ENCODE measurements around the gene PKNOX2.

PKNOX2 gene

GRCh38 chr11:125441648-125442410 is 277.3 kb downstream of the PKNOX2 start:
- H3K9me3 ChIP-seq (ENCODE audit: control insufficient read depth in 2 of 2, low read length in 2 of 2), result no peaks in the 10 kb centered on the region
- H3K27ac ChIP-seq (ENCODE audit: low read length), result no peak overlapping the region
- no peaks in the 10 kb centered on the region for H3K4me1 ChIP-seq (ENCODE audit: control insufficient read depth, insufficient read depth, low read length)
- no peaks in the 10 kb centered on the region for H3K27me3 ChIP-seq (ENCODE audit: control insufficient read depth in 1 of 2, insufficient read depth in 2 of 2, low read length in 2 of 2)
- H3K9ac ChIP-seq (ENCODE audit: low read length in 2 of 2), result no peak overlapping the region
- no peak overlapping the region for H3K4me3 ChIP-seq (ENCODE audit: low read length in 2 of 2)
- H3K36me3 ChIP-seq (ENCODE audit: control insufficient read depth in 2 of 2, insufficient read depth in 2 of 2, low read length in 2 of 2), result peaks cover 0 to 15% of the 10 kb centered on the region in 2 donors

DNA sequence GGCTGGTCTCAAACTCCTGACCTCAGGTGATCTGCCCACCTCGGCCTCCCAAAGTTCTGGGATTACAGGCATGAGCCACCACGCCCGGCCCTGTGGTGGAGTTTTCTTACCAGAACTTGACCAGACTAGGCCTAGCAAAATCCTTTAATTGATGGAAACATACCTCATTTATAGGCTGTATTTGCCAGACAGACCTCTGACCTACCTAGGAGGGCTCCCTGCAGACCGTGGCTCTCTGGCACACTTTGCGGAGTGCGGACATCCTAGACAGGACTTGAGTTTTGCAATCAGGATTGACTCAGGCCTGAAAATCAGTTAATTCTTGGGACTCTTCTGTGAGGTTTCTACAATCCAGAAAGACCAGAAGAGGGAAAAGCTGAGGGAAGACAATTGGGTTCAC is 278.4 kb downstream of the PKNOX2 start:
- no peak overlapping the region for H3K4me3 ChIP-seq (ENCODE audit: low read length in 2 of 2)
- H3K27me3 ChIP-seq (ENCODE audit: control insufficient read depth in 1 of 2, insufficient read depth in 2 of 2, low read length in 2 of 2), result no peaks in the 10 kb centered on the region
- no peaks in the 10 kb centered on the region for H3K9me3 ChIP-seq (ENCODE audit: control insufficient read depth in 2 of 2, low read length in 2 of 2)
- no peak overlapping the region for H3K27ac ChIP-seq (ENCODE audit: low read length)
- no peaks in the 10 kb centered on the region for H3K4me1 ChIP-seq (ENCODE audit: control insufficient read depth, insufficient read depth, low read length)
- H3K9ac ChIP-seq (ENCODE audit: low read length in 2 of 2), result peak overlapping the region in 1 of 2 donors; percentile 36
- peaks cover 0 to 15% of the 10 kb centered on the region in 2 donors for H3K36me3 ChIP-seq (ENCODE audit: control insufficient read depth in 2 of 2, insufficient read depth in 2 of 2, low read length in 2 of 2)

GRCh38 chr11:125443767-125444311 is 279.3 kb downstream of the PKNOX2 start:
- Histone ChIP-seq H3K9ac (ENCODE audit: low read length in 2 of 2) (no peak overlapping the region), H3K36me3 (ENCODE audit: control insufficient read depth in 2 of 2, insufficient read depth in 2 of 2, low read length in 2 of 2) (peaks cover 0 to 15% of the 10 kb centered on the region in 2 donors), H3K9me3 (ENCODE audit: control insufficient read depth in 2 of 2, low read length in 2 of 2) (no peaks in the 10 kb centered on the region), H3K4me3 (ENCODE audit: low read length in 2 of 2) (no peak overlapping the region), H3K27ac (ENCODE audit: low read length) (no peak overlapping the region), H3K27me3 (ENCODE audit: control insufficient read depth in 1 of 2, insufficient read depth in 2 of 2, low read length in 2 of 2) (no peaks in the 10 kb centered on the region), H3K4me1 (ENCODE audit: control insufficient read depth, insufficient read depth, low read length) (no peaks in the 10 kb centered on the region)

- Histone ChIP-seq H3K27me3 (ENCODE audit: control insufficient read depth in 1 of 2, insufficient read depth in 2 of 2, low read length in 2 of 2) (no peaks in the 10 kb centered on the region), H3K27ac (ENCODE audit: low read length) (no peak overlapping the region), H3K4me1 (ENCODE audit: control insufficient read depth, insufficient read depth, low read length) (no peaks in the 10 kb centered on the region), H3K9me3 (ENCODE audit: control insufficient read depth in 2 of 2, low read length in 2 of 2) (no peaks in the 10 kb centered on the region), H3K36me3 (ENCODE audit: control insufficient read depth in 2 of 2, insufficient read depth in 2 of 2, low read length in 2 of 2) (peaks cover 0 to 17% of the 10 kb centered on the region in 2 donors), H3K9ac (ENCODE audit: low read length in 2 of 2) (no peak overlapping the region), H3K4me3 (ENCODE audit: low read length in 2 of 2) (no peak overlapping the region)
Measured at GRCh38 chr11:125445731-125446130, 281.2 kb downstream of the PKNOX2 start.

GRCh38 chr11:125446279-125446678 is 281.7 kb downstream of the PKNOX2 start:
- H3K4me1 ChIP-seq (ENCODE audit: control insufficient read depth, insufficient read depth, low read length), result peaks cover 1% of the 10 kb centered on the region
- no peaks in the 10 kb centered on the region for H3K27me3 ChIP-seq (ENCODE audit: control insufficient read depth in 1 of 2, insufficient read depth in 2 of 2, low read length in 2 of 2)
- no peak overlapping the region for H3K9ac ChIP-seq (ENCODE audit: low read length in 2 of 2)
- H3K27ac ChIP-seq (ENCODE audit: low read length), result no peak overlapping the region
- H3K4me3 ChIP-seq (ENCODE audit: low read length in 2 of 2), result no peak overlapping the region
- no peaks in the 10 kb centered on the region for H3K9me3 ChIP-seq (ENCODE audit: control insufficient read depth in 2 of 2, low read length in 2 of 2)
- H3K36me3 ChIP-seq (ENCODE audit: control insufficient read depth in 2 of 2, insufficient read depth in 2 of 2, low read length in 2 of 2), result peaks cover 0 to 16% of the 10 kb centered on the region in 2 donors

GRCh38 chr11:125447721-125448120 is 283.2 kb downstream of the PKNOX2 start:
- peaks cover 0 to 16% of the 10 kb centered on the region in 2 donors for H3K36me3 ChIP-seq (ENCODE audit: control insufficient read depth in 2 of 2, insufficient read depth in 2 of 2, low read length in 2 of 2)
- H3K4me1 ChIP-seq (ENCODE audit: control insufficient read depth, insufficient read depth, low read length), result peaks cover 12% of the 10 kb centered on the region
- no peaks in the 10 kb centered on the region for H3K9me3 ChIP-seq (ENCODE audit: control insufficient read depth in 2 of 2, low read length in 2 of 2)
- H3K4me3 ChIP-seq (ENCODE audit: low read length in 2 of 2), result no peak overlapping the region
- no peak overlapping the region for H3K27ac ChIP-seq (ENCODE audit: low read length)
- H3K9ac ChIP-seq (ENCODE audit: low read length in 2 of 2), result no peak overlapping the region
- no peaks in the 10 kb centered on the region for H3K27me3 ChIP-seq (ENCODE audit: control insufficient read depth in 1 of 2, insufficient read depth in 2 of 2, low read length in 2 of 2)

- peaks cover 0 to 16% of the 10 kb centered on the region in 2 donors for H3K36me3 ChIP-seq (ENCODE audit: control insufficient read depth in 2 of 2, insufficient read depth in 2 of 2, low read length in 2 of 2)
- H3K27ac ChIP-seq (ENCODE audit: low read length), result no peak overlapping the region
- H3K4me3 ChIP-seq (ENCODE audit: low read length in 2 of 2), result no peak overlapping the region
- H3K4me1 ChIP-seq (ENCODE audit: control insufficient read depth, insufficient read depth, low read length), result peaks cover 12% of the 10 kb centered on the region
- no peaks in the 10 kb centered on the region for H3K27me3 ChIP-seq (ENCODE audit: control insufficient read depth in 1 of 2, insufficient read depth in 2 of 2, low read length in 2 of 2)
- no peaks in the 10 kb centered on the region for H3K9me3 ChIP-seq (ENCODE audit: control insufficient read depth in 2 of 2, low read length in 2 of 2)
- no peak overlapping the region for H3K9ac ChIP-seq (ENCODE audit: low read length in 2 of 2)
Measured at GRCh38 chr11:125448136-125448535, 283.6 kb downstream of the PKNOX2 start.

GRCh38 chr11:125449565-125449964 is 285.0 kb downstream of the PKNOX2 start:
- H3K9ac ChIP-seq (ENCODE audit: low read length in 2 of 2), result no peak overlapping the region
- no peak overlapping the region for H3K4me3 ChIP-seq (ENCODE audit: low read length in 2 of 2)
- H3K9me3 ChIP-seq (ENCODE audit: control insufficient read depth in 2 of 2, low read length in 2 of 2), result no peaks in the 10 kb centered on the region
- peaks cover 12% of the 10 kb centered on the region for H3K4me1 ChIP-seq (ENCODE audit: control insufficient read depth, insufficient read depth, low read length)
- H3K27me3 ChIP-seq (ENCODE audit: control insufficient read depth in 1 of 2, insufficient read depth in 2 of 2, low read length in 2 of 2), result no peaks in the 10 kb centered on the region
- H3K36me3 ChIP-seq (ENCODE audit: control insufficient read depth in 2 of 2, insufficient read depth in 2 of 2, low read length in 2 of 2), result peaks cover 4 to 20% of the 10 kb centered on the region in 2 donors
- H3K27ac ChIP-seq (ENCODE audit: low read length), result no peak overlapping the region

DNA sequence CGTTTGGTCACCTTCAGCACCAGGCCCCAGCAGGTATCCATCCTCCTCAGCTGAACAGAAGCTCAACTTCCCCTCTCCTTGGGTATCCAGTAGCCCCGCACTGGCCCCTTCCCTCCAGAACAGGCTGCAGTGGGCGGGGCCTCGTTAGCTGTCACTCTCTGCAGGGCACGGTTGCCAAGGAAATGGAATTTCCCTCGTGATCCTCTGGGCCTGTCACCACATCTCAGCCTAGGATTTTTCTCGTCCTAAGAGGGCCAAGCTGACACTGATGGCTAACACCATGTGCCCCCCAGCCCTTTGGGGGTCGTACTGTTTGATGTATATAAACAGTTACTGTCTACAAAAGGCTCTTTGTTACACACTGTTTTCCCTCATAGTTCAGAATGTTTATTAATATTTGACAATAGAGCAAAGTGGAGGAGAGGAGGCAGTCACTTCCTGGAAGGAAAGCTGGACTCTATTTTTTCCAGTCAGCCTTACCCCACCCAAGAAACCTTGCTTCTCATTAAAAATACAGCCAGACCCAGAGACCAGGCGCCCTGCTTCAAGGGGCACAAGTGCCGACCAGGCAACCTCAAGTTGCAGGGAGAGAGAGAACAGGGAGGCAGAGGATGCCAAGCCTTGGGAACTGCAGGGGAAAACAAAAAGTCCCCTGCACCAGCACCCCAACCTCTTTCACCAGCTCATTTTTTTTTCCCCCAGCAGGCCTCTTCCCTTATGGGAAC is 287.0 kb downstream of the PKNOX2 start:
- Histone ChIP-seq H3K9ac (ENCODE audit: low read length in 2 of 2) (peak overlapping the region in 1 of 2 donors; percentile 42), H3K4me3 (ENCODE audit: low read length in 2 of 2) (peak overlapping the region in 1 of 2 donors; percentile 35), H3K27me3 (ENCODE audit: control insufficient read depth in 1 of 2, insufficient read depth in 2 of 2, low read length in 2 of 2) (no peaks in the 10 kb centered on the region), H3K27ac (ENCODE audit: low read length) (no peak overlapping the region), H3K9me3 (ENCODE audit: control insufficient read depth in 2 of 2, low read length in 2 of 2) (no peaks in the 10 kb centered on the region), H3K36me3 (ENCODE audit: control insufficient read depth in 2 of 2, insufficient read depth in 2 of 2, low read length in 2 of 2) (peaks cover 4 to 11% of the 10 kb centered on the region in 2 donors), H3K4me1 (ENCODE audit: control insufficient read depth, insufficient read depth, low read length) (peaks cover 12% of the 10 kb centered on the region)

GRCh38 chr11:125452125-125452470 is 287.5 kb downstream of the PKNOX2 start:
- peaks cover 4 to 11% of the 10 kb centered on the region in 2 donors for H3K36me3 ChIP-seq (ENCODE audit: control insufficient read depth in 2 of 2, insufficient read depth in 2 of 2, low read length in 2 of 2)
- H3K27ac ChIP-seq (ENCODE audit: low read length), result no peak overlapping the region
- no peaks in the 10 kb centered on the region for H3K9me3 ChIP-seq (ENCODE audit: control insufficient read depth in 2 of 2, low read length in 2 of 2)
- peak overlapping the region in 1 of 2 donors; percentile 35 for H3K4me3 ChIP-seq (ENCODE audit: low read length in 2 of 2)
- peaks cover 12% of the 10 kb centered on the region for H3K4me1 ChIP-seq (ENCODE audit: control insufficient read depth, insufficient read depth, low read length)
- H3K27me3 ChIP-seq (ENCODE audit: control insufficient read depth in 1 of 2, insufficient read depth in 2 of 2, low read length in 2 of 2), result no peaks in the 10 kb centered on the region
- peak overlapping the region in 1 of 2 donors; percentile 42 for H3K9ac ChIP-seq (ENCODE audit: low read length in 2 of 2)

Data from stomach smooth muscle (tissue), 2 donors.